Natural killer cell treated with Interleukin-12 subunit alpha and Interleukin-12 subunit beta and Interleukin-15 and Interleukin-18, amount 100 ng/mL, for 72 hours (primary cell): ENCODE measurements around the gene CEP95. TPM values are rescaled to one million over a fixed set of nuclear protein-coding genes. Genes with fewer than 3 reads are reported as not detected.
A peak's percentile ranks its signal among the peaks of the same experiment; 100 is the strongest.
"Not testable (repeated sequence)": the region's sequence is repeated elsewhere in the genome, so short reads cannot be mapped to it uniquely, and the experiment has no call there.

Experiments used
- ATAC-seq, 2 donors: fragments of 150-1000 bp; cut with Tn5 transposase in 1 of 2; sonication (Bioruptor Pico), chemical (Tn5 transposase) in 1 of 2; 2 replicates each; pipeline ENCODE4 v1.10.0; 2021
- DNase-seq: peaks from one replicate; pipeline ENCODE4 v3.0.0; 2022; ENCODE audit warnings: low spot score
- H3K27ac Mint-ChIP-seq, 2 donors: 1 replicate in 1 of 2; 2 replicates in 1 of 2; pipeline ENCODE4 v1.8.0; 2022; ENCODE audit warnings: mixed read lengths in 2 of 2, mild to moderate bottlenecking in 1 of 2, moderate library complexity in 1 of 2
- H3K27me3 Mint-ChIP-seq, 2 donors: 1 replicate in 1 of 2; 2 replicates in 1 of 2; pipeline ENCODE4 v1.8.0; 2022; ENCODE audit warnings: mixed read lengths in 2 of 2
- H3K36me3 Mint-ChIP-seq: one replicate; pipeline ENCODE4 v1.8.0; 2022; ENCODE audit warnings: mixed read lengths
- H3K4me1 Mint-ChIP-seq, 2 donors: 1 replicate in 1 of 2; 2 replicates in 1 of 2; pipeline ENCODE4 v1.8.0; 2022; ENCODE audit warnings: low read depth in 2 of 2, mixed read lengths in 2 of 2, mild to moderate bottlenecking in 1 of 2
- H3K4me3 Mint-ChIP-seq: one replicate; pipeline ENCODE4 v1.8.0; 2022; ENCODE audit warnings: mixed read lengths
- H3K9me3 Mint-ChIP-seq: 2 replicates; pipeline ENCODE4 v1.8.0; 2022; ENCODE audit warnings: mixed read lengths
- total RNA-seq, 2 donors: library from RNA; stranded (reverse); gene quantifications; one replicate each; pipeline ENCODE4 v1.2.3, GENCODE V29; 2022

CEP95 gene
- total RNA-seq, 2 donors from 2014 or later = 47.7 to 74.3 TPM

- DNase-seq (no peak), ATAC-seq (no peak)
- H3K27ac Mint-ChIP-seq = no peak overlapping the region
- H3K27me3 Mint-ChIP-seq = no peaks in the 10 kb centered on the region
- H3K36me3 Mint-ChIP-seq = peaks cover 5% of the 10 kb centered on the region
- no peak overlapping the region for H3K4me3 Mint-ChIP-seq
- H3K9me3 Mint-ChIP-seq = no peaks in the 10 kb centered on the region
- peaks cover 8 to 16% of the 10 kb centered on the region in 2 donors for H3K4me1 Mint-ChIP-seq
These were observed 68.7 kb downstream of the CEP95 start for GRCh38 chr17:64575431-64575830.

- not testable (repeated sequence) for ATAC-seq, H3K4me3 Mint-ChIP-seq, H3K27me3 Mint-ChIP-seq, DNase-seq, H3K9me3 Mint-ChIP-seq, H3K27ac Mint-ChIP-seq
- Mint-ChIP-seq H3K36me3 (peaks cover 15% of the 10 kb centered on the region), H3K4me1 (peaks cover 11 to 26% of the 10 kb centered on the region in 2 donors)
These were observed 70.2 kb downstream of the CEP95 start for GRCh38 chr17:64577025-64577424.

- H3K9me3 Mint-ChIP-seq = no peaks in the 10 kb centered on the region
- H3K27me3 Mint-ChIP-seq = no peaks in the 10 kb centered on the region
- H3K27ac Mint-ChIP-seq = peak overlapping the region in 1 of 2 donors; percentile 37
- peaks cover 15% of the 10 kb centered on the region for H3K36me3 Mint-ChIP-seq
- peaks cover 6 to 11% of the 10 kb centered on the region in 2 donors for H3K4me1 Mint-ChIP-seq
- DNase-seq (no peak), ATAC-seq (no peak)
- no peak overlapping the region for H3K4me3 Mint-ChIP-seq
These were observed 73.1 kb downstream of the CEP95 start for GRCh38 chr17:64579917-64580316.

- H3K36me3 Mint-ChIP-seq = peaks cover 15% of the 10 kb centered on the region
- no peaks in the 10 kb centered on the region for H3K9me3 Mint-ChIP-seq
- H3K27ac Mint-ChIP-seq = peak overlapping the region; percentile 29 to 81
- peak overlapping the region; percentile 50 for H3K4me3 Mint-ChIP-seq
- peak in 1 of 2 donors; percentile 85 for ATAC-seq
- H3K27me3 Mint-ChIP-seq = no peaks in the 10 kb centered on the region
- DNase-seq = no peak
- H3K4me1 Mint-ChIP-seq = peaks cover 6 to 11% of the 10 kb centered on the region in 2 donors
These were observed 73.9 kb downstream of the CEP95 start for GRCh38 chr17:64580384-64581315.

- Mint-ChIP-seq H3K27ac (no peak overlapping the region), H3K36me3 (peaks cover 11% of the 10 kb centered on the region)
These were observed 76.3 kb downstream of the CEP95 start for GRCh38 chr17:64583038-64583437.

GRCh38 chr17:64585146-64585545 lies 78.4 kb downstream of the CEP95 start:
- no peak overlapping the region for H3K4me3 Mint-ChIP-seq
- peaks cover 3 to 11% of the 10 kb centered on the region in 2 donors for H3K4me1 Mint-ChIP-seq
- DNase-seq (no peak), ATAC-seq (no peak)
- no peaks in the 10 kb centered on the region for H3K27me3 Mint-ChIP-seq
- H3K27ac Mint-ChIP-seq = no peak overlapping the region
- no peaks in the 10 kb centered on the region for H3K9me3 Mint-ChIP-seq
- H3K36me3 Mint-ChIP-seq = peaks cover 11% of the 10 kb centered on the region

More at GRCh38 chr17:64583038-64583437, 76.3 kb downstream of the CEP95 start:
- no peaks in the 10 kb centered on the region for H3K9me3 Mint-ChIP-seq
- DNase-seq (no peak), ATAC-seq (no peak)
- peaks cover 3 to 11% of the 10 kb centered on the region in 2 donors for H3K4me1 Mint-ChIP-seq
- no peak overlapping the region for H3K4me3 Mint-ChIP-seq
- no peaks in the 10 kb centered on the region for H3K27me3 Mint-ChIP-seq

Other genes with a start within 250 kb of the CEP95 start
- gene TEX2, start 243.7 kb upstream of the CEP95 start, total RNA-seq = 10 to 100 TPM; 14.0 to 28.6 TPM
- gene PECAM1, start 116.1 kb upstream of the CEP95 start, total RNA-seq = 10 to 100 TPM in 1 of 2 donors, 1 to 10 TPM in 1; 8.1 to 17.1 TPM
- gene MILR1, start 57.9 kb upstream of the CEP95 start, total RNA-seq = 1 to 10 TPM; 5.0 to 6.9 TPM
- 10 to 100 TPM; 32.6 to 61.1 TPM for gene POLG2, start 9.9 kb upstream of the CEP95 start, total RNA-seq
- 1,000 to 10,000 TPM in 1 of 2 donors, 100 to 1,000 TPM in 1; 987 to 1,102 TPM for gene DDX5, start 688 bp upstream of the CEP95 start, total RNA-seq
- 10 to 100 TPM; 18.0 to 26.1 TPM for gene SMURF2, start 155.3 kb downstream of the CEP95 start, total RNA-seq